B cell (primary cell): ENCODE measurements around the gene BLOC1S6. TPM values are rescaled to one million over a fixed set of nuclear protein-coding genes. Genes with fewer than 3 reads are reported as not detected.

Source experiments
- ATAC-seq: fragments of 200-7000 bp; cut with Tn5 transposase; one replicate; pipeline ENCODE4 v1.10.0; 2021; ENCODE audit warnings: low read depth, mild to moderate bottlenecking, moderate number of reproducible peaks, moderate library complexity
- CTCF ChIA-PET: fragments of 350-600 bp; sonication (Branson Sonifier 250); formaldehyde crosslinking; loops from one replicate; lab custom pipeline; 2021; ENCODE audit warnings: antibody characterized with exemption, inconsistent platforms; lab: Charles Lee
- POLR2A ChIA-PET: fragments of 350-600 bp; sonication (Branson Sonifier 250); formaldehyde crosslinking; loops from one replicate; lab custom pipeline; 2021; ENCODE audit warnings: antibody characterized with exemption; lab: Charles Lee
- DNase-seq: peaks from one replicate; pipeline ENCODE4 v3.0.0; 2013
- H2AFZ ChIP-seq: 2 replicates; pipeline ENCODE4 v1.6.1; 2012; ENCODE audit warnings: mild to moderate bottlenecking, low read depth, low read length; ENCODE audit not compliant: insufficient read depth, poor library complexity, severe bottlenecking
- H3K27ac ChIP-seq, 2 donors: 1 replicate in 1 of 2; 2 replicates in 1 of 2; pipeline ENCODE4 v1.5.1; 2012 to 2013; ENCODE audit warnings: low read length in 2 of 2, mild to moderate bottlenecking in 2 of 2, moderate library complexity in 1 of 2
- H3K27me3 ChIP-seq, 4 experiments: fragments of 200-600 bp in 1 of 4; sonication (generic) in 1 of 4; replicated peaks in 1 of 4; 1 replicate in 2 of 4; 2 replicates in 2 of 4; pipeline versions ENCODE4 v1.6.1 to v1.7.0; 2013 to 2016; ENCODE audit warnings: low read length in 3 of 4, mild to moderate bottlenecking in 2 of 4, mixed read lengths in 1 of 4, moderate library complexity in 1 of 4; ENCODE audit not compliant: insufficient read depth in 4 of 4, control insufficient read depth in 3 of 4; ENCODE audit errors: control extremely low read depth in 1 of 4
- H3K36me3 ChIP-seq, 2 experiments: replicated peaks in 1 of 2; 1 replicate in 1 of 2; 2 replicates in 1 of 2; pipeline versions ENCODE4 v1.6.1 to v1.7.1; 2013; ENCODE audit warnings: low read length in 1 of 2; ENCODE audit not compliant: insufficient read depth in 2 of 2, control insufficient read depth in 1 of 2; ENCODE audit errors: control extremely low read depth in 1 of 2, extremely low read depth in 1 of 2
- H3K4me1 ChIP-seq, 2 donors: fragments of 200-600 bp in 1 of 2; sonication (generic) in 1 of 2; 1 replicate in 1 of 2; 2 replicates in 1 of 2; pipeline versions ENCODE4 v1.5.1 to v1.6.1; 2013 to 2017; ENCODE audit warnings: low read length in 2 of 2; ENCODE audit not compliant: control insufficient read depth in 2 of 2, insufficient read depth in 2 of 2
- H3K4me2 ChIP-seq: replicated peaks from 2 replicates; pipeline ENCODE3; 2012; ENCODE audit warnings: mild to moderate bottlenecking, low read depth, low read length; ENCODE audit not compliant: poor library complexity, severe bottlenecking
- H3K4me3 ChIP-seq, 5 experiments: fragments of 200-600 bp in 1 of 5; sonication (generic) in 1 of 5; 1 replicate in 3 of 5; 2 replicates in 2 of 5; pipeline versions ENCODE4 v1.5.1 to v1.7.0; 2011 to 2016; ENCODE audit warnings: low read length in 4 of 5, mild to moderate bottlenecking in 4 of 5, low read depth in 2 of 5, control low read depth in 1 of 5, moderate library complexity in 1 of 5; ENCODE audit not compliant: insufficient read depth in 1 of 5; ENCODE audit errors: control extremely low read depth in 1 of 5, extremely low read depth in 1 of 5
- H3K79me2 ChIP-seq: fragments of 200-600 bp; sonication (generic); one replicate; pipeline ENCODE4 v1.6.0; 2016; ENCODE audit warnings: low read length; ENCODE audit not compliant: control insufficient read depth, insufficient read depth
- H3K9ac ChIP-seq: fragments of 200-600 bp; sonication (generic); 2 replicates; pipeline ENCODE4 v1.6.1; 2017; ENCODE audit warnings: mild to moderate bottlenecking, low read length, moderate library complexity
- H3K9me3 ChIP-seq, 3 donors: one replicate each; pipeline versions ENCODE4 v1.6.1 to v1.7.1; 2013; ENCODE audit warnings: low read length in 2 of 3; ENCODE audit not compliant: control insufficient read depth in 2 of 3, insufficient read depth in 1 of 3; ENCODE audit errors: control extremely low read depth in 1 of 3
- H4K20me1 ChIP-seq: 2 replicates; pipeline ENCODE4 v1.6.0; 2012; ENCODE audit warnings: mild to moderate bottlenecking, low read length; ENCODE audit not compliant: insufficient read depth, control insufficient read depth, poor library complexity, severe bottlenecking
- H3K27ac Mint-ChIP-seq: one replicate; pipeline ENCODE4 v1.8.0; 2021; ENCODE audit warnings: mixed read lengths
- H3K27me3 Mint-ChIP-seq: one replicate; pipeline ENCODE4 v1.8.0; 2021; ENCODE audit warnings: mixed read lengths
- H3K4me1 Mint-ChIP-seq: one replicate; pipeline ENCODE4 v1.8.0; 2021; ENCODE audit warnings: mixed read lengths
- H3K4me3 Mint-ChIP-seq: one replicate; pipeline ENCODE4 v1.8.0; 2021; ENCODE audit warnings: mixed read lengths
- H3K9me3 Mint-ChIP-seq: one replicate; pipeline ENCODE4 v1.8.0; 2022; ENCODE audit warnings: mixed read lengths; ENCODE audit not compliant: insufficient read depth
- EZH2 ChIP-seq: IDR thresholded peaks from 2 replicates; pipeline ENCODE4 v1.6.1; 2012; ENCODE audit warnings: borderline replicate concordance, low read depth, mild to moderate bottlenecking, moderate library complexity, low read length; ENCODE audit not compliant: insufficient read depth, poor library complexity, severe bottlenecking
- WGBS: methylation state at CpG from one replicate; pipeline ENCODE4 v1.1.5; 2013; ENCODE audit warnings: missing lambda C conversion rate; ENCODE audit not compliant: insufficient coverage; 5-methylcytosine and 5-hydroxymethylcytosine counted together
- intact Hi-C: fragments of 100-400 bp; cut with micrococcal nuclease; formaldehyde crosslinking; loops from one replicate; pipeline ENCODE4 v1.10.0; 2022
- polyA plus RNA-seq: library from polyadenylated mRNA; depleted of rRNA; stranded (reverse); fragments of >200 nt; gene quantifications from 2 replicates; pipeline ENCODE4 v1.2.3, GENCODE V29; 2012
- total RNA-seq, 2 donors: library from RNA; stranded (reverse); fragments of 120-200 nt in 1 of 2; gene quantifications; 1 replicate in 1 of 2; 2 replicates in 1 of 2; pipeline versions ENCODE4 v1.2.3 to v1.2.4, GENCODE V29; 2013 to 2022
- TF ChIP-seq, protein P1 (sequence below): fragments of 200-600 bp; IDR thresholded peaks from one replicate; pipeline ENCODE4 v1.8.0; 2022; ENCODE audit warnings: antibody characterized with exemption, mild to moderate bottlenecking

Gene BLOC1S6
- total and polyA plus RNA-seq, 2 donors (not counting 1 experiment from before 2014, with no cell fraction given), result 12.4 to 60.8 TPM

DNA sequence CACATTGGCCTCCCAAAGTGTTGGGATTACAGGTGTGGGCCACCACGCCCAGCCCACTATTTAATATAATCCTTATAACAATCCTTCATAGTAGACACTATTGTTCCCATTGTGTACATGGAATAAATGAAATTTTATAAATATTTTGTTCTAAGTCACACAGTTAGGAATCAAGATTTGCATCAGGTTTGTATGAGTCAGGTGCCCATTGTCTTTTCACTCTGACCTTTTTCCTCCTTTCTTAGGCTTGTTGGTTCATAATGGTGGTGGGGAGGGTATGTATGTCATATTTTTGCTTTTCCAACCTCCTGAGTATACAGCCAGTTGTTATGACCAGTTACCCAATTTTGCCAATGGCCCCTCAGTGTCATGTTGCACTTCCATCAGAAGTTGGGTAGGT is 46.6 kb upstream of the BLOC1S6 start:
- H3K4me1 ChIP-seq, result no peaks in the 10 kb centered on the region
- no peaks in the 10 kb centered on the region for H3K79me2 ChIP-seq
- H4K20me1 ChIP-seq, result no peaks in the 10 kb centered on the region
- H3K27me3 ChIP-seq, result no peaks in the 10 kb centered on the region
- no peak overlapping the region for H3K4me3 ChIP-seq
- no peak overlapping the region for H3K27ac Mint-ChIP-seq
- ATAC-seq, result no peak
- POLR2A ChIA-PET, result no interaction called here
- H3K9me3 Mint-ChIP-seq, result no peaks in the 10 kb centered on the region
- intact Hi-C loops, result no loop called here
- no peak overlapping the region for H3K4me2 ChIP-seq
- H3K9me3 ChIP-seq, result no peaks in the 10 kb centered on the region
- no CpG with 5 or more reads among the region's 1 CpG for WGBS
- DNase-seq, result no peak
- H3K9ac ChIP-seq, result no peak overlapping the region
- H3K36me3 ChIP-seq, result no peaks in the 10 kb centered on the region
- no peak overlapping the region for H3K27ac ChIP-seq
- no peak overlapping the region for H2AFZ ChIP-seq
- CTCF ChIA-PET, result no interaction called here
- H3K27me3 Mint-ChIP-seq, result no peaks in the 10 kb centered on the region
- no peaks in the 10 kb centered on the region for H3K4me1 Mint-ChIP-seq
- TF ChIP-seq, protein P1, sequence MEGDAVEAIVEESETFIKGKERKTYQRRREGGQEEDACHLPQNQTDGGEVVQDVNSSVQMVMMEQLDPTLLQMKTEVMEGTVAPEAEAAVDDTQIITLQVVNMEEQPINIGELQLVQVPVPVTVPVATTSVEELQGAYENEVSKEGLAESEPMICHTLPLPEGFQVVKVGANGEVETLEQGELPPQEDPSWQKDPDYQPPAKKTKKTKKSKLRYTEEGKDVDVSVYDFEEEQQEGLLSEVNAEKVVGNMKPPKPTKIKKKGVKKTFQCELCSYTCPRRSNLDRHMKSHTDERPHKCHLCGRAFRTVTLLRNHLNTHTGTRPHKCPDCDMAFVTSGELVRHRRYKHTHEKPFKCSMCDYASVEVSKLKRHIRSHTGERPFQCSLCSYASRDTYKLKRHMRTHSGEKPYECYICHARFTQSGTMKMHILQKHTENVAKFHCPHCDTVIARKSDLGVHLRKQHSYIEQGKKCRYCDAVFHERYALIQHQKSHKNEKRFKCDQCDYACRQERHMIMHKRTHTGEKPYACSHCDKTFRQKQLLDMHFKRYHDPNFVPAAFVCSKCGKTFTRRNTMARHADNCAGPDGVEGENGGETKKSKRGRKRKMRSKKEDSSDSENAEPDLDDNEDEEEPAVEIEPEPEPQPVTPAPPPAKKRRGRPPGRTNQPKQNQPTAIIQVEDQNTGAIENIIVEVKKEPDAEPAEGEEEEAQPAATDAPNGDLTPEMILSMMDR, result no peak
- no peak for TF ChIP-seq EZH2
- no peak overlapping the region for H3K4me3 Mint-ChIP-seq

DNA sequence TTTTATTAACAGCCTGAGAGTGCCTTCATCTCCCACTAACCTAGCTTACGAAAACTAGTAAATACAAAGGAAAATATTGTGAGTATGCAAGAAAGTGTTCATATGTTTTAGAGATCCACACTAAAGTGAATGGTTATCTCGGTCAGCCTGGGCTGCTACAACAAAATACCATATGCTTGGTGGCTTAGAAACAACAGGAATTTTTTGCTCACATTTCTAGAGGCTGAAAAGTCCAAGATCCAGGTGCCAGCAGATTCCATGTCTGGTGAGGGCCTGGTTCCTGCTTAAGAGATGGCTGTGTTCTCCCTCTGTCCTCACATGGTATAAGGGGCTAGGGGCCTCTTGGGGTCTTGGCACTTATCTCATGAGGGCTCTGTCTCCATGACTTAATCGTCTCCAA is 44.1 kb upstream of the BLOC1S6 start:
- no peak for TF ChIP-seq EZH2
- TF ChIP-seq, protein P1, result no peak
- POLR2A ChIA-PET, result no interaction called here
- no peak overlapping the region for H3K27ac ChIP-seq
- H3K4me1 ChIP-seq, result no peaks in the 10 kb centered on the region
- H3K36me3 ChIP-seq, result no peaks in the 10 kb centered on the region
- no peak overlapping the region for H3K27ac Mint-ChIP-seq
- peaks cover 3% of the 10 kb centered on the region for H3K4me1 Mint-ChIP-seq
- no peak overlapping the region for H3K4me2 ChIP-seq
- H3K9me3 ChIP-seq, result no peaks in the 10 kb centered on the region
- H2AFZ ChIP-seq, result no peak overlapping the region
- H3K79me2 ChIP-seq, result no peaks in the 10 kb centered on the region
- no peak overlapping the region for H3K9ac ChIP-seq
- intact Hi-C loops, result no loop called here
- no peak for ATAC-seq
- CTCF ChIA-PET, result no interaction called here
- WGBS, result no CpG with 5 or more reads among the region's 3 CpGs
- H4K20me1 ChIP-seq, result no peaks in the 10 kb centered on the region
- H3K4me3 Mint-ChIP-seq, result no peak overlapping the region
- no peaks in the 10 kb centered on the region for H3K9me3 Mint-ChIP-seq
- peaks cover 10% of the 10 kb centered on the region for H3K27me3 Mint-ChIP-seq
- H3K27me3 ChIP-seq, result no peaks in the 10 kb centered on the region
- no peak overlapping the region for H3K4me3 ChIP-seq
- DNase-seq, result no peak
